Neural progenitor cell (in vitro differentiated cells): ENCODE results near the gene RRP7A. TPM values are rescaled to one million over a fixed set of nuclear protein-coding genes. Genes with fewer than 3 reads are reported as not detected.
"Not testable (repeated sequence)": the region's sequence is repeated elsewhere in the genome, so short reads cannot be mapped to it uniquely, and the experiment has no call there.

Source experiments
- DNase-seq: peaks from one replicate; pipeline ENCODE4 v3.0.0-alpha.2; 2016; ENCODE audit warnings: low spot score
- H2AFZ ChIP-seq: fragments of 200-600 bp; sonication (generic); replicated peaks from 2 replicates; pipeline ENCODE4 v1.6.1; 2016; ENCODE audit warnings: antibody characterized with exemption
- H3F3A ChIP-seq: fragments of 200-600 bp; sonication (generic); 2 replicates; pipeline ENCODE4 v1.6.1; 2016; ENCODE audit warnings: antibody characterized with exemption, low read depth
- H3K27ac ChIP-seq: fragments of 200-600 bp; sonication (generic); 2 replicates; pipeline ENCODE4 v1.5.1; 2016; ENCODE audit warnings: mild to moderate bottlenecking
- H3K27me3 ChIP-seq: fragments of 200-600 bp; sonication (generic); 2 replicates; pipeline ENCODE4 v1.6.1; 2016; ENCODE audit warnings: mild to moderate bottlenecking, moderate library complexity
- H3K36me3 ChIP-seq: fragments of 200-600 bp; sonication (generic); 2 replicates; pipeline ENCODE4 v1.5.1; 2016
- H3K4me1 ChIP-seq: fragments of 200-600 bp; sonication (generic); 2 replicates; pipeline ENCODE4 v1.6.1; 2016; ENCODE audit warnings: mixed run types
- H3K4me2 ChIP-seq: fragments of 200-600 bp; sonication (generic); 2 replicates; pipeline ENCODE4 v1.6.1; 2016
- H3K4me3 ChIP-seq: fragments of 200-600 bp; sonication (generic); 2 replicates; pipeline ENCODE4 v1.5.1; 2016
- H3K79me2 ChIP-seq: fragments of 200-600 bp; sonication (generic); 2 replicates; pipeline ENCODE4 v1.6.1; 2016; ENCODE audit warnings: low read depth
- H3K9ac ChIP-seq: fragments of 200-600 bp; sonication (generic); 2 replicates; pipeline ENCODE4 v1.6.1; 2016
- H3K9me3 ChIP-seq: fragments of 200-600 bp; sonication (generic); 2 replicates; pipeline ENCODE4 v1.5.1; 2016; ENCODE audit warnings: low read depth
- H4K20me1 ChIP-seq: fragments of 200-600 bp; sonication (generic); 2 replicates; pipeline ENCODE4 v1.6.1; 2016; ENCODE audit warnings: low read depth
- H3K27ac Mint-ChIP-seq: 3 replicates; pipeline ENCODE4 v1.8.0; 2021; ENCODE audit warnings: mixed read lengths
- H3K27me3 Mint-ChIP-seq: 2 replicates; pipeline ENCODE4 v1.8.0; 2022; ENCODE audit warnings: low read depth, mild to moderate bottlenecking, inconsistent platforms, moderate library complexity, mixed read lengths; ENCODE audit not compliant: insufficient read depth
- H3K36me3 Mint-ChIP-seq: 3 replicates; pipeline ENCODE4 v1.8.0; 2021; ENCODE audit warnings: mixed read lengths
- H3K4me1 Mint-ChIP-seq: 3 replicates; pipeline ENCODE4 v1.8.0; 2021; ENCODE audit warnings: mixed read lengths
- H3K4me3 Mint-ChIP-seq: 3 replicates; pipeline ENCODE4 v1.8.0; 2021; ENCODE audit warnings: mild to moderate bottlenecking, moderate library complexity, mixed read lengths
- H3K9me3 Mint-ChIP-seq: 3 replicates; pipeline ENCODE4 v1.8.0; 2020; ENCODE audit warnings: mixed read lengths
- EZH2 ChIP-seq: fragments of 200-600 bp; sonication (generic); IDR thresholded peaks from 2 replicates; pipeline ENCODE4 v1.6.1; 2017; ENCODE audit warnings: antibody characterized with exemption, mild to moderate bottlenecking, moderate library complexity
- EZH2phosphoT487 ChIP-seq: fragments of 200-600 bp; sonication (generic); IDR thresholded peaks from 2 replicates; pipeline ENCODE4 v1.6.1; 2017; ENCODE audit warnings: antibody characterized with exemption
- total RNA-seq: library from RNA; depleted of rRNA; stranded (reverse); fragments of >200 nt; gene quantifications from 2 replicates; pipeline ENCODE4 v1.2.3, GENCODE V29; 2015; ENCODE audit warnings: low replicate concordance
- TF ChIP-seq, protein P1 (sequence below): fragments of 200-600 bp; sonication (generic); IDR thresholded peaks from 2 replicates; pipeline ENCODE4 v1.5.1; 2017; ENCODE audit warnings: antibody characterized with exemption, mild to moderate bottlenecking

The RRP7A gene
- total RNA-seq, 1 donor from 2014 or later = 15.2 TPM

DNA sequence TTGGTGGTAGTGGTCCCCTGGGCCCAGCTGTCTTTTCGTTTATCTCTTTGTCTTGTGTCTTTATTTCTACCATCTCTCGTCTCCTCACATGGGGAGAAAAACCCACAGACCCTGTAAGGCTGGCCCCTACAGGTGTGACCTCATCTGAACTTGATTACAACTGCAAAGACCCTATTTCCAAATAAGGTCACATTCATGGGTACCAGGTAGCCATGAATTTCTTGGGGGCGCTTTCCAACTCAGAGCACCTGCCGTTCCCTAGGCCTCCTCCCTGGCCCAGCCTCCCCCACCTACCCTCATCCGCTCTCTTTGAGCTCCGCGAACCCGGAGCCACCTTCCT is 14.0 kb upstream of the RRP7A start:
- H3K4me1 Mint-ChIP-seq = peaks cover 31% of the 10 kb centered on the region
- H3K4me3 Mint-ChIP-seq = no peak overlapping the region
- Histone ChIP-seq H3K27me3 (peaks cover 35% of the 10 kb centered on the region), H3K4me2 (no peak overlapping the region), H3K36me3 (no peaks in the 10 kb centered on the region), H4K20me1 (no peaks in the 10 kb centered on the region), H2AFZ (no peak overlapping the region), H3K27ac (no peak overlapping the region), H3K79me2 (no peaks in the 10 kb centered on the region), H3K9ac (no peak overlapping the region), H3K4me1 (no peaks in the 10 kb centered on the region), H3K9me3 (no peaks in the 10 kb centered on the region), H3F3A (no peaks in the 10 kb centered on the region), H3K4me3 (no peak overlapping the region)
- no peaks in the 10 kb centered on the region for H3K36me3 Mint-ChIP-seq
- peak overlapping the region; percentile 7 for H3K27ac Mint-ChIP-seq
- no peak for DNase-seq
- H3K9me3 Mint-ChIP-seq = no peaks in the 10 kb centered on the region
- peaks cover 15% of the 10 kb centered on the region for H3K27me3 Mint-ChIP-seq
- TF ChIP-seq EZH2 (no peak), EZH2phosphoT487 (no peak)
- TF ChIP-seq, protein P1, sequence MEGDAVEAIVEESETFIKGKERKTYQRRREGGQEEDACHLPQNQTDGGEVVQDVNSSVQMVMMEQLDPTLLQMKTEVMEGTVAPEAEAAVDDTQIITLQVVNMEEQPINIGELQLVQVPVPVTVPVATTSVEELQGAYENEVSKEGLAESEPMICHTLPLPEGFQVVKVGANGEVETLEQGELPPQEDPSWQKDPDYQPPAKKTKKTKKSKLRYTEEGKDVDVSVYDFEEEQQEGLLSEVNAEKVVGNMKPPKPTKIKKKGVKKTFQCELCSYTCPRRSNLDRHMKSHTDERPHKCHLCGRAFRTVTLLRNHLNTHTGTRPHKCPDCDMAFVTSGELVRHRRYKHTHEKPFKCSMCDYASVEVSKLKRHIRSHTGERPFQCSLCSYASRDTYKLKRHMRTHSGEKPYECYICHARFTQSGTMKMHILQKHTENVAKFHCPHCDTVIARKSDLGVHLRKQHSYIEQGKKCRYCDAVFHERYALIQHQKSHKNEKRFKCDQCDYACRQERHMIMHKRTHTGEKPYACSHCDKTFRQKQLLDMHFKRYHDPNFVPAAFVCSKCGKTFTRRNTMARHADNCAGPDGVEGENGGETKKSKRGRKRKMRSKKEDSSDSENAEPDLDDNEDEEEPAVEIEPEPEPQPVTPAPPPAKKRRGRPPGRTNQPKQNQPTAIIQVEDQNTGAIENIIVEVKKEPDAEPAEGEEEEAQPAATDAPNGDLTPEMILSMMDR = no peak

DNA sequence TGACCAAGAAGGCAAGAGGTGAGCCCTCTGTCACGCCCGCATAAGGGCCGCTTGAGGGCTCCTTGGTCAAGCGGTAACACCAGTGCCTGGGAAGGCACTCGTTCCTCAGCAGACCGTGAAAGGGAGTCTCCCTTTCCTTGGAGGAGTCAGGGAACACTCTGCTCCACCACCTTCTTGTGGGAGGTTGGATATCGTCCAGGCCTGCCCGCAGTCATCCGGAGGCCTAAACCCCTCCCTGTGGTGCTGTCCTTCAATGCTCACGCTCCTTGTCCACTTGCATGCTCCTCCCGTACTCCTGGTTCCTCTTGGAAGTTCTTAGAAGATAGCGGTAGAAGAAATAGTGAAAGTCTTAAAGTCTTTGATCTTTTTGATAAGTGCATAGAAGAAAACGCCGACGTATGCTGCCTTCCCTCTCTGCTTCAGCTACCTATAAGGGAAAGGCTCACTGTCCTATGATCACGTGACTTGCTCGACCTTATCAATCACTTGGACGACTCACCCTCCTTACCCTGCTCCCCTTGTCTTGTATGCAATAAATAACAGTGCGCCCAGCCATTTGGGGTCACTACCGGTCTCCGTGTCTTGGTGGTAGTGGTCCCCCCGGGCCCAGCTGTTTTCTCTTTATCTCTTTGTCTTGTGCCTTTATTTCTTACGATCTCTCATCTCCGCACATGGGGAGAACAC is 11.9 kb upstream of the RRP7A start:
- not testable (repeated sequence) for H3K79me2 ChIP-seq, H3K27ac ChIP-seq, DNase-seq, H3K4me1 ChIP-seq, H3K36me3 Mint-ChIP-seq, H3K9ac ChIP-seq, H4K20me1 ChIP-seq, H3K9me3 Mint-ChIP-seq, H3F3A ChIP-seq, H2AFZ ChIP-seq, H3K4me2 ChIP-seq, H3K36me3 ChIP-seq, H3K9me3 ChIP-seq, H3K4me3 Mint-ChIP-seq, H3K4me3 ChIP-seq
- Mint-ChIP-seq H3K27me3 (peaks cover 24% of the 10 kb centered on the region), H3K27ac (peak overlapping the region; percentile 25), H3K4me1 (peaks cover 25% of the 10 kb centered on the region)
- H3K27me3 ChIP-seq = peaks cover 39% of the 10 kb centered on the region

DNA sequence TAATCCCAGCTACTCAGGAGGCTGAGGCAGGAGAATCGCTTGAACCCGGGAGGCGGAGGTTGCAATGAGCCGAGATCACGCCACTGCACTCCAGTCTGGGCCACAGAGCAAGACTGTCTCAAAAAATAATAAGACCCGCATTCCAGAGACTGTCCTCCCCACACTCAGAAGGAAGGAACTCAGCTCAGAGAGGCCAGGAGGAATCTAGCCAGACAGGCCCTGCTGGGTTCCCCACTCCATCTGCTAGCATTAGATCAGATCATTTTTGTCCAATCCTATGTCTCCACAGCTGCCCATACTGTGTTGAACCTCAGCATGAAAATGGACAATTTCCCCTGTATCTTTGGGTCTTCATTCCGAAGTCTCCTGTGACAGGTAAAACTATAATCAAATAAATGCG is 9.8 kb upstream of the RRP7A start:
- not testable (repeated sequence) for H3K27ac Mint-ChIP-seq, H3K36me3 ChIP-seq, H3K9me3 Mint-ChIP-seq, H3K36me3 Mint-ChIP-seq, H2AFZ ChIP-seq, H3F3A ChIP-seq, H3K79me2 ChIP-seq, H3K4me2 ChIP-seq, H4K20me1 ChIP-seq, H3K4me3 Mint-ChIP-seq, DNase-seq, H3K4me1 ChIP-seq, H3K9me3 ChIP-seq, H3K4me3 ChIP-seq, H3K27ac ChIP-seq, H3K9ac ChIP-seq
- H3K27me3 ChIP-seq = peaks cover 39% of the 10 kb centered on the region
- Mint-ChIP-seq H3K27me3 (peaks cover 31% of the 10 kb centered on the region), H3K4me1 (peaks cover 21% of the 10 kb centered on the region)

DNA sequence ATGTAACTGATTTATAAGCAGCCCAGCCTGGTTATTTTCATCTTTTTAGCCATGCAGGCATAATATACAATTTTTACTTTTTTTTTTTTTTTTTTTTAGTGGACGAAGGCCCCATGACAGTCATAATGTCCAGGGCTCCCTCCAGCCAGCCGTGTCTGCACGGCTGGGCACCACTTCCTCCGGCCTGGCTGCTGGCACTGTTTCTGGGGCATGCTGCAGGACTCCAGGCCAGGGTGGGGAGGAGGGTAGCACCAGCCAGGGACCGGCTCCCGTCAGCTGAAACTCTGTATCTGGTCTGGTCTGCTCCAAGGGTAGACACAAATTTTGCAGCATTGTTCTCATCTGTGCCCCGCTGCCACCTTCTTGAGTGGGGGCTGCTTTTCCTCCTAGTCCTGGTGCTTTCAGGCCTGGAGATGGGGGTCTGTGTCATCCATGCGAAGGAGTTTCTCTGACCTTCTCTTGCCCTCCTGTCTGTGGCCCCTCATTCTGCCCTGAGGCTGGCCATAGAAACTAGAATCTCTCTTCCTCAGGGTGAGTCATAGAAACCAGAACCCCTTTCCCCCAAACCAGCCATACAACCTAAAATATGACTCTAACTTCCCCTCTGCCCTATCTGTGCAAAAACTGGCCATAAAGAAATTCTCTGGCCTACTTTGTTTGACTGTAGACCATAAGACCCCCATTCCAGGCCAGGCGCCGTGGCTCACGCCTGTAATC is 9.2 kb upstream of the RRP7A start:
- H3K4me3 Mint-ChIP-seq = peak overlapping the region; percentile 41

More for the DNA sequence above, 9.2 kb upstream of the RRP7A start:
- no peaks in the 10 kb centered on the region for H3K36me3 ChIP-seq
- no peak for DNase-seq
- peaks cover 34% of the 10 kb centered on the region for H3K27me3 Mint-ChIP-seq
- H3F3A ChIP-seq = peaks cover 3% of the 10 kb centered on the region
- TF ChIP-seq, protein P1 = no peak
- TF ChIP-seq EZH2phosphoT487 (no peak), EZH2 (no peak)
- peaks cover 6% of the 10 kb centered on the region for H3K9me3 Mint-ChIP-seq
- H4K20me1 ChIP-seq = no peaks in the 10 kb centered on the region
- peak overlapping the region; percentile 3 for H3K9ac ChIP-seq
- H3K79me2 ChIP-seq = no peaks in the 10 kb centered on the region
- no peaks in the 10 kb centered on the region for H3K4me1 ChIP-seq
- H3K4me1 Mint-ChIP-seq = peaks cover 19% of the 10 kb centered on the region
- no peaks in the 10 kb centered on the region for H3K36me3 Mint-ChIP-seq
- H3K9me3 ChIP-seq = no peaks in the 10 kb centered on the region
- H2AFZ ChIP-seq = no peak overlapping the region
- peaks cover 36% of the 10 kb centered on the region for H3K27me3 ChIP-seq
- peak overlapping the region; percentile 85 for H3K27ac Mint-ChIP-seq
- no peak overlapping the region for H3K4me3 ChIP-seq
- no peak overlapping the region for H3K4me2 ChIP-seq
- no peak overlapping the region for H3K27ac ChIP-seq
